HUES6 (cell line): Measurements from ENCODE around the gene TJP2.
"Not testable (repeated sequence)": the region's sequence is repeated elsewhere in the genome, so short reads cannot be mapped to it uniquely, and the experiment has no call there.

Source experiments
- H3K27ac ChIP-seq: 2 replicates; pipeline ENCODE4 v1.7.0; 2013; ENCODE audit warnings: low read depth, mild to moderate bottlenecking, low read length, inconsistent platforms
- H3K27me3 ChIP-seq: 2 replicates; pipeline ENCODE4 v1.6.1; 2013; ENCODE audit warnings: low read length; ENCODE audit not compliant: control insufficient read depth, insufficient read depth
- H3K36me3 ChIP-seq: 2 replicates; pipeline ENCODE4 v1.6.1; 2013; ENCODE audit warnings: low read length; ENCODE audit not compliant: control insufficient read depth, insufficient read depth
- H3K4me1 ChIP-seq: 2 replicates; pipeline ENCODE4 v1.6.1; 2013; ENCODE audit warnings: low read length; ENCODE audit not compliant: control insufficient read depth, insufficient read depth
- H3K4me3 ChIP-seq: 2 replicates; pipeline ENCODE4 v1.5.1; 2013; ENCODE audit warnings: low read depth, low read length
- H3K9ac ChIP-seq: one replicate; pipeline ENCODE4 v1.6.1; 2013; ENCODE audit warnings: mild to moderate bottlenecking, low read length
- H3K9me3 ChIP-seq: 2 replicates; pipeline ENCODE4 v1.6.1; 2013; ENCODE audit warnings: low read depth, low read length; ENCODE audit not compliant: control insufficient read depth, insufficient read depth

TJP2 gene

GRCh38 chr9:69164573-69164972 lies 9.5 kb upstream of the TJP2 start:
- not testable (repeated sequence) for H3K27me3 ChIP-seq, H3K36me3 ChIP-seq, H3K9ac ChIP-seq, H3K27ac ChIP-seq, H3K9me3 ChIP-seq, H3K4me3 ChIP-seq
- H3K4me1 ChIP-seq: peaks cover 20% of the 10 kb centered on the region

DNA sequence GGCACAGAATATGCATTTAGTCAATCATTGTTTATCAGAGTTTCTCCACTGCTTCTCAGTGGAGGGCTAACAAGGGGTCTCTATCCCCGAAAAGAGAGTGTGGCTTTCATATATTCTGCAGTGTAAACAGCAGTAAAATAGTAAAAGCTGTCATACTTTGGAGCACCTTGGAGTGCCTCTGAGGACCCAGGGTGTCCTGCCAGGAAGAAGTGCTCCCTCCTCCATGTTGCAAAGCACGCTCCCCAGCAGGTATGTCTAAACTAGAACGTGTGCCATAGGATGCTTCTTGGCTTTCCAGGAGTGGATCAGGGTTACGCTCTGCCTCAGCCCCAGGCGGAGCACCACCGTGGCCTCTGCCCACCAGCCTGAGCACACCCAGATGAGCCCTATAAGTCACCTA lies 8.5 kb upstream of the TJP2 start:
- no peak overlapping the region for H3K4me3 ChIP-seq

GRCh38 chr9:69168709-69169217 lies 5.3 kb upstream of the TJP2 start:
- peaks cover 4% of the 10 kb centered on the region; the same call in 1 of the 2 replicates for H3K27me3 ChIP-seq
- H3K27ac ChIP-seq: no peak overlapping the region
- H3K9me3 ChIP-seq: no peaks in the 10 kb centered on the region
- peaks cover 30% of the 10 kb centered on the region for H3K4me1 ChIP-seq
- no peak overlapping the region for H3K4me3 ChIP-seq
- H3K36me3 ChIP-seq: peaks cover 3% of the 10 kb centered on the region; the same call in 1 of the 2 replicates
- no peak overlapping the region for H3K9ac ChIP-seq

More for the DNA sequence above, 8.5 kb upstream of the TJP2 start:
- H3K4me1 ChIP-seq: peaks cover 24% of the 10 kb centered on the region
- H3K36me3 ChIP-seq: peaks cover 7% of the 10 kb centered on the region
- H3K27me3 ChIP-seq: no peaks in the 10 kb centered on the region
- H3K9ac ChIP-seq: no peak overlapping the region
- no peak overlapping the region for H3K27ac ChIP-seq
- peaks cover 3% of the 10 kb centered on the region; the same call in 1 of the 2 replicates for H3K9me3 ChIP-seq

DNA sequence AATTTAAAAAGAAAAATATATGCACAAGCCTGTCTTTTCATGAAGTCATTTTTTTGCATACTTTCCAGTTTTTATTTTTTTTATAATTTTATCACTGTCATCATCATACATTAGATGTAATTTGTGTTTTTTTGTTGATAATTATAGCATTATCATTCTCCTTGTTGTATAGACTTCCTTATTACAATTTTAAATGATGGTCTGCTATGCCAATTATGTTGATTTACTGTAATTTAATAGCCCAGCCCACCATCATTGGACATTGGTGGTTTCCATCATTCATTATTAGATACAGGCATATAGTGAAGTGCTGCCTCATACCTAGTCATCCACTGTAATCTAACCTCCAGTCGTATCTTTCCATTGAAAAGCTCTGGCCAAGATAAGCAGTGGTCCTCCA lies 3.8 kb upstream of the TJP2 start:
- no peak overlapping the region for H3K27ac ChIP-seq
- H3K9ac ChIP-seq: no peak overlapping the region
- peaks cover 3% of the 10 kb centered on the region; the same call in 1 of the 2 replicates for H3K36me3 ChIP-seq
- H3K9me3 ChIP-seq: no peaks in the 10 kb centered on the region
- no peak overlapping the region for H3K4me3 ChIP-seq
- H3K27me3 ChIP-seq: peaks cover 15% of the 10 kb centered on the region
- peaks cover 30% of the 10 kb centered on the region for H3K4me1 ChIP-seq

- H3K9me3 ChIP-seq: no peaks in the 10 kb centered on the region
- peaks cover 38% of the 10 kb centered on the region for H3K4me1 ChIP-seq
Observed at GRCh38 chr9:69171049-69171448, 3.0 kb upstream of the TJP2 start.

DNA sequence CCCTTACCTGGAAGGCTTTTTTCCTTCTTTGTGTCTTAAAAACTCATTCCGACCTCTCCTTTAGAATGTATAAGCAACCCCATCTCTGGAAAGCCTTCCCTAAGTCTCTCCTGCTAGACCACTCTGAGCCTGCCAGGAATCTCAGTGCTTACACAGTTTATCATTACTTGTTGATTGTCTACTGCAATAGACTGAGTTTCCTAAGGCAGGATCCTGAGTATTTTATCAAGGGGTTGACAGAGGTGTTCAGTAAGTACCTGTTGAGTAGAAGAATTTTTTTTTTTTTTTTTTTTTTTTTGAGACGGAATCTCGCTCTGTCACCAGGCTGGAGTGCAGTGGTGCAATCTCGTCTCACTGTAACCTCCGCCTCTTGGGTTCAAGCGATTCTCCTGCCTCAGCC lies 2.6 kb upstream of the TJP2 start:
- Histone ChIP-seq H3K9me3 (no peaks in the 10 kb centered on the region), H3K4me1 (peaks cover 43% of the 10 kb centered on the region), H3K36me3 (no peaks in the 10 kb centered on the region), H3K9ac (no peak overlapping the region), H3K4me3 (no peak overlapping the region), H3K27me3 (peaks cover 18% of the 10 kb centered on the region), H3K27ac (no peak overlapping the region)

More at GRCh38 chr9:69171049-69171448, 3.0 kb upstream of the TJP2 start:
- Histone ChIP-seq H3K9ac (peak overlapping the region; percentile 9), H3K27ac (no peak overlapping the region), H3K4me3 (no peak overlapping the region), H3K27me3 (peaks cover 18% of the 10 kb centered on the region), H3K36me3 (no peaks in the 10 kb centered on the region)

DNA sequence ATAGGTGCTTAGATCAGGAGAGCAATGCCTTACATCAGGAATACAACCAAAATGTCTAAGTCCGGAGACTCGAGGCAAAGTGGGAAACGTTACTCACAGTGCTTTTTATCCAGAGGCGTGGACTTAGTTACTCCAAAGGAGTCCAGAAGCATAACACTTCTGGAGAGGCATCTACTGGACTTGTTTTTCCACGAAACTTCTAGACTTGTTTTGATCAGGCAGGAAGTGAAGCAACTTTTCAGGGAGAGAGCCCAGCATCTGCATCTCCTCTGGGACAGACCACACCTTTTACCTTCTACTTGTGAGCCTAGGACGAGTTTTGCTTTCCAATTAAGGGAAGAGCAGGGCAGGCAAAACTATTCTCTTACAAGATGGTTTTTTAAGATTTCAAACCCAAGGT lies 1.2 kb upstream of the TJP2 start:
- H3K4me3 ChIP-seq: no peak overlapping the region; the same call in 1 of the 2 replicates
- peaks cover 50% of the 10 kb centered on the region for H3K4me1 ChIP-seq
- no peaks in the 10 kb centered on the region for H3K9me3 ChIP-seq
- H3K27ac ChIP-seq: no peak overlapping the region
- H3K27me3 ChIP-seq: peaks cover 18% of the 10 kb centered on the region
- H3K9ac ChIP-seq: no peak overlapping the region
- H3K36me3 ChIP-seq: no peaks in the 10 kb centered on the region

DNA sequence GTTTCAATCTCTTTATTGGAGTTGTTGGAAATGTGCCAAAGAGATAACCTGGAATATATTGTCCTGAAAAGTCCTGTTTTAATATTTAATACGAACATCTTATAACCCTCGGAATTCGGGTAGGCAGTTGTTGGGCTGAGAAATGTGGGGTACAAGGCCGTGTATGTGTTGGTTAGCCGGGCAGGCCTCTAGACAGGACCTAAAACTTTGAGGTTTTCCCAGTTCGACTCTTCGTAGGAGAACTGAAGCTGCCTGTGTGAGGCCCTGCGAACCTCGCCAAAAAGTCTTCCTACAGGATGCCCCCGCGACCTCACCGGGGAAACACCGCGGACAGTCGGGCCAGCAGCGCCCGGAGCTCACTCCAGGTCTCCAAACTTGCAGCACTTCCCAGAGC lies 583 bp upstream of the TJP2 start:
- no peak overlapping the region; the same call in 1 of the 2 replicates for H3K27ac ChIP-seq
- H3K4me1 ChIP-seq: peaks cover 55% of the 10 kb centered on the region
- no peaks in the 10 kb centered on the region for H3K36me3 ChIP-seq
- peak overlapping the region; percentile 84 for H3K4me3 ChIP-seq
- H3K27me3 ChIP-seq: peaks cover 18% of the 10 kb centered on the region
- H3K9ac ChIP-seq: peak overlapping the region; percentile 70
- H3K9me3 ChIP-seq: no peaks in the 10 kb centered on the region

- Histone ChIP-seq H3K9me3 (no peaks in the 10 kb centered on the region), H3K9ac (peak overlapping the region; percentile 70), H3K27ac (no peak overlapping the region), H3K4me1 (peaks cover 50% of the 10 kb centered on the region), H3K36me3 (no peaks in the 10 kb centered on the region), H3K4me3 (peak overlapping the region; percentile 84), H3K27me3 (peaks cover 18% of the 10 kb centered on the region)
Observed at GRCh38 chr9:69174616-69175463, 763 bp downstream of the TJP2 start.

DNA sequence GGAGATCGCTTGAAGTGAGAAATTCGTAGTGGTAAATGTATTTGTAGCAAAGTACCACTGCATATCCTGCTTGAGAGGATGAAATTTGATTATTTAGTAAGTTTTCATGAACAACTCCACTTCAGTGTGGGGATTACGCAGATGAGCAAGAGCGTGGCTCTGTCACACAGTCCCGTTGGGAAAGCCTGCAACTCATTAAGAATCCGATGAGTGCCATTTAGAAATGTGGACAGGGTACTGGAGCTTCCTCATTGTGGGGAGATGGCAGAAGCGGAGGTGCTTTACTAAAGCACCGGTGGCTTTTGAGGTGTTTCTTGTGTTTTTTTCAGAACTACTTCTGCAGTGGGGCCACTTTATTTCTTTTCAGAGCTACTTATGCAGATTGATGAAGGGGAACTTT lies 1.4 kb downstream of the TJP2 start:
- peaks cover 18% of the 10 kb centered on the region for H3K27me3 ChIP-seq
- H3K36me3 ChIP-seq: no peaks in the 10 kb centered on the region
- H3K27ac ChIP-seq: no peak overlapping the region
- H3K4me1 ChIP-seq: peaks cover 48% of the 10 kb centered on the region
- no peaks in the 10 kb centered on the region for H3K9me3 ChIP-seq
- peak overlapping the region; percentile 40 for H3K9ac ChIP-seq
- peak overlapping the region; percentile 84 for H3K4me3 ChIP-seq

DNA sequence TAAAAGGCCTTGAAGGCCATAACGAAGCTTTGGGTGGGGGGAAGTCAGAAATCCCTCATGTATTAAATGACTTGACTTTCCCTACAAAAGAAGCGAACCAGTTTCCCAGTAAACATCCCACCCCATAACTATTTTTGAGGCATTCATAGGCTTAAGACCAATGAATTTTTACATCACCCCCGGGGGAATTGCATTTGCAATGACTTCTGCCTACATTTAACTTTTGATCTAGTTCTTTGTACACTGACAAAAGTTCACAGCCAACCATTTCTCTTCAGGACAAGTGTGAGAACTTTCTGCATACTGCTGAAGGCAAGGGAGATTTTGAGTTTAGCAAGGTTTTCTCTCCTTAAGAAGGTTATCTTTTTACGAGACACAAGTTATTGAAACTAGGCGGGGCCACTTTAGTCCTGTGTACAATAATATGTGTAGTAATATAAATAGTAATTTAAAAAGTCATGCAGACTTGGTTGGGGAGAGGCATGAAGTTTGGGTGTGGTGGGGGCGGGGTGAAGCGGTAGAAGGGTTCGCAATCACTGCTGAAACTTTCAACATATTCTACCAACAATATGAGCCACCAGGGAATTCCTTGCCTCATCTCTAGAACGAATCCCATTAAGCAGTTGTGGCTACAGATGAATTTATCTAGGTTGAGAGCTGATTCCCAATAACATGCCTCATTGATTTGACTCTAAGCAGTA lies 2.5 kb downstream of the TJP2 start:
- Histone ChIP-seq H3K9ac (no peak overlapping the region), H3K36me3 (no peaks in the 10 kb centered on the region), H3K4me3 (no peak overlapping the region), H3K4me1 (peaks cover 44% of the 10 kb centered on the region), H3K27ac (no peak overlapping the region), H3K9me3 (no peaks in the 10 kb centered on the region), H3K27me3 (peaks cover 18% of the 10 kb centered on the region)
